GM21528 (cell line): ENCODE data around the gene DMAC1.
A peak's percentile ranks its signal among the peaks of the same experiment; 100 is the strongest.

Experiments used
- ATAC-seq: cut with Tn5 transposase; IDR thresholded peaks from one replicate; pipeline ENCODE4 v1.9.1; 2021; ENCODE audit warnings: mild to moderate bottlenecking, moderate library complexity; ENCODE audit not compliant: unreplicated experiment, low FRiP score

The DMAC1 gene

GRCh38 chr9:7799234-7799943, at the start of gene DMAC1:
Gene DMAC1, minus strand, starts transcription at chr9:7799778. Its CDS starts 44 bp downstream, at chr9:7799734.
- peak; percentile 96 for ATAC-seq

- ATAC-seq = no peak
Observed at GRCh38 chr9:7849362-7849761, 49.8 kb upstream of the DMAC1 start.

GRCh38 chr9:7848498-7848897, 48.9 kb upstream of the DMAC1 start:
- ATAC-seq = no peak

GRCh38 chr9:7844242-7844641, 44.7 kb upstream of the DMAC1 start:
- ATAC-seq = peak; percentile 79

GRCh38 chr9:7841831-7842230, 42.3 kb upstream of the DMAC1 start:
- no peak for ATAC-seq

- no peak for ATAC-seq
Observed at GRCh38 chr9:7834531-7834930, 35.0 kb upstream of the DMAC1 start.

GRCh38 chr9:7828334-7828733, 28.8 kb upstream of the DMAC1 start:
- no peak for ATAC-seq

GRCh38 chr9:7827792-7828191, 28.2 kb upstream of the DMAC1 start:
- ATAC-seq = no peak

- ATAC-seq = no peak
Observed at GRCh38 chr9:7827056-7827455, 27.5 kb upstream of the DMAC1 start.

GRCh38 chr9:7823651-7824050, 24.1 kb upstream of the DMAC1 start:
- no peak for ATAC-seq

GRCh38 chr9:7819984-7820383, 20.4 kb upstream of the DMAC1 start:
- no peak for ATAC-seq

GRCh38 chr9:7816021-7816420, 16.4 kb upstream of the DMAC1 start:
- ATAC-seq = no peak

- ATAC-seq = no peak
Observed at GRCh38 chr9:7813030-7813429, 13.5 kb upstream of the DMAC1 start.

- ATAC-seq = no peak
Observed at GRCh38 chr9:7811677-7812076, 12.1 kb upstream of the DMAC1 start.

GRCh38 chr9:7802666-7803065, 3.1 kb upstream of the DMAC1 start:
- no peak for ATAC-seq

- ATAC-seq = peak; percentile 18
Observed at GRCh38 chr9:7799944-7800285, 337 bp upstream of the DMAC1 start.

GRCh38 chr9:7794196-7794595, 5.4 kb downstream of the DMAC1 start:
- no peak for ATAC-seq

- ATAC-seq = no peak
Observed at GRCh38 chr9:7791394-7791793, 8.2 kb downstream of the DMAC1 start.

GRCh38 chr9:7790819-7791182, 8.8 kb downstream of the DMAC1 start:
- no peak for ATAC-seq

- no peak for ATAC-seq
Observed at GRCh38 chr9:7790022-7790818, 9.4 kb downstream of the DMAC1 start.

GRCh38 chr9:7788772-7789171, 10.8 kb downstream of the DMAC1 start:
- no peak for ATAC-seq

GRCh38 chr9:7785813-7786212, 13.8 kb downstream of the DMAC1 start:
- no peak for ATAC-seq
